Measurements from ENCODE around the gene MAK.
"Not testable (repeated sequence)": the region's sequence is repeated elsewhere in the genome, so short reads cannot be mapped to it uniquely, and the experiment has no call there.

The MAK gene

GRCh38 chr6:10722820-10723566 lies 115.3 kb downstream of the MAK start, which contains the start of gene TMEM14C:
Gene TMEM14C, plus strand, starts transcription at chr6:10723070. Its CDS starts 1,544 bp downstream, at chr6:10724614.
- peak; percentile 82 for DNase-seq

GRCh38 chr6:10722570-10722819 lies 115.8 kb downstream of the MAK start:
- no peak for DNase-seq

DNA sequence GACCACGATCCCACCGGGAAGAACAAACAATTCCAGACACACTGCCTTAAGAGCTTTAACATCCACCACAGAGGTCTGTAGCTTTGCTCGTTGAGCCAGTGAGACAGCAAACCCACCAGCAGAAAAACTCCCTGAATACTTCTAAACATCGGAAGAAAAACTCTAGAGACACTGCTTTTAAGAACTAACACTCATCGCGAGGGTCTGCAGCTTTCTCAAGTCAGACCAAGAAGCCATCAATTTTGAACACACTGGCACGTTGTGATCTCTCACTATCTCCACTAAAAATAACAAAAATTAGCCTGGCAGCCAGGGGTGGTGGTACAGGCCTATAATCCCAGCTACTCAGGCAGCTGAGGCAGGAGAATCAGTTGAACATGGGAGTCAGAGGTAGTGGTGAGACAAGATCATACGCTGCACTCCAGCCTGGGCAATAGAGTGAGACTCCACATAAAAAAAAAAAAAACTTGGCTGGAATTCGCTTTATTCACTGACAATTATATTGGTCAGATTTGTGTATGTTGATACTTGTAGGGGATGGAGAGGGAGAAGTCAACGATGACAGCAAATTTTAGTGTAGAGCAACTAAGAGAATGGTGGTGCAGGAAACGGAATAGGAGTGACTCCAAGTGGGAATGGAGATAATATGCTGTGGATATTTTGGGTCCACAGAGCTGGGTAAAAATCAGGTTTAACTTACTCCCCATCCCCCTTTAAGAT lies 116.3 kb downstream of the MAK start:
- no peak for DNase-seq

- DNase-seq: not testable (repeated sequence)
Measured at GRCh38 chr6:10720960-10721849, 117.1 kb downstream of the MAK start.

GRCh38 chr6:10720265-10720959 lies 117.9 kb downstream of the MAK start:
- DNase-seq: peak; percentile 63

DNA sequence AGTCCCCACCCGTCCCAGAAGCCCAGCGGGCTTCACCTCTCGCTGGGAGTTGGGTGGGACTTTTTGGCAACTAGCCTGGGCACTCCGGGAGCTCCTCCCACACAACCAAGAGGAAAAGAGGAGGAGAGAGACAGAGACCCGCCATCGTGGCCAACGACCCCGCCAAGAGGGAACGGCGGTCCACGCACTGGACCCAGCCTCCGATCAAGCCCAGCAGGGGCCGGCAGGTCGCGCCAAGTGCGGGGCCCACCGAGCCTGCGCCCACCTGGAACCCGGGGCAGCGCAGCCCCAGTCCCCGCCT lies 118.4 kb downstream of the MAK start:
- no peak for DNase-seq

- DNase-seq: peak; percentile 34
Measured at GRCh38 chr6:10719296-10719963, 118.9 kb downstream of the MAK start.

- DNase-seq: no peak
Measured at GRCh38 chr6:10713962-10714361, 124.4 kb downstream of the MAK start.

All from activated gamma-delta T cell treated with Interleukin-2 at 50 U/mL for 16 hours (primary cell).